Tongue (tissue), 3 donors: ENCODE data around the gene KATNB1. TPM values are rescaled to one million over a fixed set of nuclear protein-coding genes. Genes with fewer than 3 reads are reported as not detected.
A peak's percentile ranks its signal among the peaks of the same experiment; 100 is the strongest.
"Not testable (repeated sequence)": the region's sequence is repeated elsewhere in the genome, so short reads cannot be mapped to it uniquely, and the experiment has no call there.

Experiments used
- DNase-seq: peaks from one replicate; pipeline ENCODE4 v3.0.0-alpha.2; 2015
- small RNA-seq: library from RNA; depleted of rRNA; stranded (forward); fragments of <200 nt; gene quantifications from one replicate; pipeline ENCODE3, GENCODE V24; 2014; ENCODE audit warnings: low replicate concordance
- total RNA-seq: library from RNA; depleted of rRNA; stranded (reverse); fragments of >200 nt; gene quantifications from one replicate; pipeline ENCODE4 v1.2.3, GENCODE V29; 2014

The KATNB1 gene
- total RNA-seq, 1 donor from 2014 or later: 27.6 TPM

- DNase-seq: not testable (repeated sequence)
These were observed 60.4 kb downstream of the KATNB1 start for GRCh38 chr16:57796014-57796413.

GRCh38 chr16:57797216-57797525 lies 61.6 kb downstream of the KATNB1 start:
- no peak for DNase-seq

GRCh38 chr16:57797526-57798266 lies 62.1 kb downstream of the KATNB1 start:
- DNase-seq: no peak

- no peak for DNase-seq
These were observed 62.8 kb downstream of the KATNB1 start for GRCh38 chr16:57798267-57798810.

- DNase-seq: no peak
These were observed 63.5 kb downstream of the KATNB1 start for GRCh38 chr16:57798953-57799599.

GRCh38 chr16:57799600-57800199 lies 64.1 kb downstream of the KATNB1 start:
- no peak for DNase-seq

- DNase-seq: no peak
These were observed 64.9 kb downstream of the KATNB1 start for GRCh38 chr16:57800200-57801097.

- no peak for DNase-seq
These were observed 65.7 kb downstream of the KATNB1 start for GRCh38 chr16:57801098-57801808.

- DNase-seq: no peak
These were observed 66.3 kb downstream of the KATNB1 start for GRCh38 chr16:57801809-57802340.

GRCh38 chr16:57802341-57803133 lies 67.0 kb downstream of the KATNB1 start, which contains the start of gene KIFC3:
KIFC3 (minus strand) TSS chr16:57802491; CDS start chr16:57798243, 4,248 bp downstream.
- peak; percentile 88 for DNase-seq

GRCh38 chr16:57803134-57803990 lies 67.8 kb downstream of the KATNB1 start:
- DNase-seq: peak; percentile 49

- no peak for DNase-seq
These were observed 68.7 kb downstream of the KATNB1 start for GRCh38 chr16:57804111-57804837.

GRCh38 chr16:57805176-57805575 lies 69.6 kb downstream of the KATNB1 start:
- no peak for DNase-seq

Small RNA genes within 50 kb of the gene (small RNA-seq; reads per million reads assigned to genes)
- gene MIR6772: not detected

Other genes with a start within 250 kb of the KATNB1 start
- gene DOK4, start 249.3 kb upstream of the KATNB1 start, total RNA-seq: 17.6 TPM
- gene CCDC102A, start 199.2 kb upstream of the KATNB1 start, total RNA-seq: 17.5 TPM
- not detected for gene ADGRG5, start 193.1 kb upstream of the KATNB1 start, total RNA-seq
- gene ADGRG1, start 107.1 kb upstream of the KATNB1 start, total RNA-seq: 26.9 TPM
- 0.92 TPM for gene ADGRG3, start 67.5 kb upstream of the KATNB1 start, total RNA-seq
- not detected for gene DRC7, start 41.0 kb upstream of the KATNB1 start, total RNA-seq
- 27.9 TPM for gene KIFC3, start 66.7 kb downstream of the KATNB1 start, total RNA-seq
- gene CNGB1, start 235.4 kb downstream of the KATNB1 start, total RNA-seq: 0.41 TPM